A673 (cell line): ENCODE measurements around the gene TPI1.

Experiments
- EZH2 ChIP-seq: fragments of 200-600 bp; sonication (generic); IDR thresholded peaks from 2 replicates; pipeline ENCODE4 v1.6.1; 2017; ENCODE audit warnings: borderline replicate concordance, low read depth, mild to moderate bottlenecking, mixed read lengths, antibody characterized with exemption, low read length; ENCODE audit not compliant: poor library complexity, severe bottlenecking
- TF ChIP-seq, protein P1 (sequence below): fragments of 300-800, 200-600 bp; sonication (generic); conservative IDR thresholded peaks from 2 replicates; pipeline ENCODE4 v1.5.1; 2017; ENCODE audit warnings: low read depth, mild to moderate bottlenecking, antibody characterized with exemption, low read length, moderate library complexity, mixed read lengths

DNA sequence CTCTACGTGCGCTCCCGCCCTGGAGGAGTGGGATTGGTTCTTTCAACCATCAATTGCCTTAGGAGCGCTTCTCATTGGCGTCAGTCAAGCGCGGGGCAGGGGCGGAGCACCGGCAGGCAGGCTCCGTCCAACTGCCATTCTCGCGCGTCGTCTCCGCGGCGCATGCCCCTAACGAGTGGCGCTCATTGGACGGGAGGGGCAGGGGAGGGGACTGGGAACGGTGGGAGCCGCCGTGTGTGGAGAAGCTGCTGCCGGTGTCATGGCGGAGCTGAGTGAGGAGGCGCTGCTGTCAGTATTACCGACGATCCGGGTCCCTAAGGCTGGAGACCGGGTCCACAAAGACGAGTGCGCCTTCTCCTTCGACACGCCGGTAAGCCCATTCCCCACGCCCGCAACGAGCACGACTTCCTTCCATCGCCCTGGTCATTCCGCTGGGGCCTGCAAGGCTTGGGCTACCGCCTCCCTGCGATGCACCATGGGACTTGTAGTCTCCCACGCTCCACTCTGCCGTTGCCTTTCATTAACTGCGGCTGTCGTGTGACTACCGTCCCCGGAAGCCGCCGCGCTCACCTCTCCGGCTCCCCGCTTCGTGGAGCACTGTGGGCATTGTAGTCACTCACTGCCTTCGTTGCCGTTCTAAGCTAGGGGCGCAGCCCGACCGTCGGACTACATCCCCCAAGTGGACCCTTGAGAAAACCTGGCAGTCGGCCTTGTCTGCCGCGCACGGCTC, 15.2 kb upstream of the TPI1 start, which contains the start of gene USP5:
- TF ChIP-seq EZH2, result no peak
- TF ChIP-seq, protein P1, sequence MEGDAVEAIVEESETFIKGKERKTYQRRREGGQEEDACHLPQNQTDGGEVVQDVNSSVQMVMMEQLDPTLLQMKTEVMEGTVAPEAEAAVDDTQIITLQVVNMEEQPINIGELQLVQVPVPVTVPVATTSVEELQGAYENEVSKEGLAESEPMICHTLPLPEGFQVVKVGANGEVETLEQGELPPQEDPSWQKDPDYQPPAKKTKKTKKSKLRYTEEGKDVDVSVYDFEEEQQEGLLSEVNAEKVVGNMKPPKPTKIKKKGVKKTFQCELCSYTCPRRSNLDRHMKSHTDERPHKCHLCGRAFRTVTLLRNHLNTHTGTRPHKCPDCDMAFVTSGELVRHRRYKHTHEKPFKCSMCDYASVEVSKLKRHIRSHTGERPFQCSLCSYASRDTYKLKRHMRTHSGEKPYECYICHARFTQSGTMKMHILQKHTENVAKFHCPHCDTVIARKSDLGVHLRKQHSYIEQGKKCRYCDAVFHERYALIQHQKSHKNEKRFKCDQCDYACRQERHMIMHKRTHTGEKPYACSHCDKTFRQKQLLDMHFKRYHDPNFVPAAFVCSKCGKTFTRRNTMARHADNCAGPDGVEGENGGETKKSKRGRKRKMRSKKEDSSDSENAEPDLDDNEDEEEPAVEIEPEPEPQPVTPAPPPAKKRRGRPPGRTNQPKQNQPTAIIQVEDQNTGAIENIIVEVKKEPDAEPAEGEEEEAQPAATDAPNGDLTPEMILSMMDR, result no peak
